ENCODE results near the gene GORASP2. TPM values are rescaled to one million over a fixed set of nuclear protein-coding genes. Genes with fewer than 3 reads are reported as not detected.

Gene GORASP2
- total RNA-seq, 1 experiment from 2014 or later: 87.9 TPM

DNA sequence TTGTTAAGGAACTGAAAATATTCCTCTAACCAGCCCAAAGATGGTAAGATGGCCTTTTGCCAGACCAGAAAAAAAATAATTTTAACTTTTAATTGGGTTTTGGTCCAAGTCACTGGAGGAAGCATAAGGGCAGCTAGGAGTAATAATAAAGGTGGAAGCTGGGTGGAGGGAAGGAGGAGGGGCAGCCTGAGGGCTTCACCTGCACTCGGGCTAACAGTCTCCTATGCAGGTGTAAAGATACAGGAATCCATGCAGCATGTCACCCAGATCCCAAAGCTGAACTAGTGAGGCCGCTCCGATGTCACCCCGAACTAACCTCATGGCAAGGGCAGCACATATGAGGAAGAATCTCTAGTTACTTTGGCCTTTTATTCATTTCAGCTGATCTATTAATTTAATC, 37.2 kb upstream of the GORASP2 start:
- no peaks in the 10 kb centered on the region for H3K9me3 ChIP-seq (ENCODE audit: control insufficient read depth in 1 of 2, insufficient read depth in 1 of 2, low read depth in 1 of 2, low read length in 2 of 2)
- H3K9ac ChIP-seq (ENCODE audit: low read length): no peak overlapping the region
- ChIA-PET RAD21 (ENCODE audit: low non-redundant PET in 1 of 2, low total read pairs in 2 of 2, uncharacterized antibody in 2 of 2, unreplicated experiment in 2 of 2) (no interaction called here), POLR2A (no interaction called here), CTCF (interaction anchor here (1.0 to 1.6 kb wide), 2 partner anchors 19 to 75 kb away, joined by 3 to 9 read pairs; partner anchors contain the start of gene GAD1)
- TF ChIP-seq, protein P1, sequence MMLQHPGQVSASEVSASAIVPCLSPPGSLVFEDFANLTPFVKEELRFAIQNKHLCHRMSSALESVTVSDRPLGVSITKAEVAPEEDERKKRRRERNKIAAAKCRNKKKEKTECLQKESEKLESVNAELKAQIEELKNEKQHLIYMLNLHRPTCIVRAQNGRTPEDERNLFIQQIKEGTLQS (IDR thresholded peaks at IDR 0.05): no peak
- TF ChIP-seq YY1 (IDR thresholded peaks at IDR 0.05; ENCODE audit: extremely low read depth, insufficient replicate concordance, low read depth, low read length): no peak
- TF ChIP-seq ZNF274 (IDR thresholded peaks at IDR 0.05; ENCODE audit: low read depth, low read length): no peak
- TF ChIP-seq EZH2 (IDR thresholded peaks at IDR 0.05): no peak
- TF ChIP-seq POLR2AphosphoS5 (IDR thresholded peaks at IDR 0.05; ENCODE audit: low read depth, low read length): no peak
- no peak for TF ChIP-seq ZFX (IDR thresholded peaks at IDR 0.05)
- TF ChIP-seq, protein P2, sequence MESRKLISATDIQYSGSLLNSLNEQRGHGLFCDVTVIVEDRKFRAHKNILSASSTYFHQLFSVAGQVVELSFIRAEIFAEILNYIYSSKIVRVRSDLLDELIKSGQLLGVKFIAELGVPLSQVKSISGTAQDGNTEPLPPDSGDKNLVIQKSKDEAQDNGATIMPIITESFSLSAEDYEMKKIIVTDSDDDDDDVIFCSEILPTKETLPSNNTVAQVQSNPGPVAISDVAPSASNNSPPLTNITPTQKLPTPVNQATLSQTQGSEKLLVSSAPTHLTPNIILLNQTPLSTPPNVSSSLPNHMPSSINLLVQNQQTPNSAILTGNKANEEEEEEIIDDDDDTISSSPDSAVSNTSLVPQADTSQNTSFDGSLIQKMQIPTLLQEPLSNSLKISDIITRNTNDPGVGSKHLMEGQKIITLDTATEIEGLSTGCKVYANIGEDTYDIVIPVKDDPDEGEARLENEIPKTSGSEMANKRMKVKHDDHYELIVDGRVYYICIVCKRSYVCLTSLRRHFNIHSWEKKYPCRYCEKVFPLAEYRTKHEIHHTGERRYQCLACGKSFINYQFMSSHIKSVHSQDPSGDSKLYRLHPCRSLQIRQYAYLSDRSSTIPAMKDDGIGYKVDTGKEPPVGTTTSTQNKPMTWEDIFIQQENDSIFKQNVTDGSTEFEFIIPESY (IDR thresholded peaks at IDR 0.05; ENCODE audit: extremely low read depth, insufficient replicate concordance, low read length): no peak
- TF ChIP-seq SP1 (IDR thresholded peaks at IDR 0.05; ENCODE audit: low read depth): no peak
- no peaks in the 10 kb centered on the region for H3K79me2 ChIP-seq (ENCODE audit: insufficient read depth, low read length)
- H3K27ac ChIP-seq (ENCODE audit: low read depth, low read length): no peak overlapping the region
- H3K36me3 ChIP-seq (ENCODE audit: control insufficient read depth in 1 of 2, insufficient read depth in 2 of 2, low read length in 2 of 2): no peaks in the 10 kb centered on the region
- no peaks in the 10 kb centered on the region for H3K4me1 ChIP-seq (ENCODE audit: control insufficient read depth in 1 of 2, insufficient read depth in 2 of 2, low read length in 2 of 2)
- no peak overlapping the region for H3K4me3 ChIP-seq (replicated peaks in 1 of 2; ENCODE audit: low read depth in 1 of 2, low read length in 2 of 2)
- H3K9me2 ChIP-seq (ENCODE audit: insufficient read depth): no peaks in the 10 kb centered on the region
- intact Hi-C loops (cut with micrococcal nuclease): no loop called here
- ATAC-seq: no peak
- no peak for DNase-seq (ENCODE audit: low read depth, low spot score)
- no peak overlapping the region for H2AFZ ChIP-seq (ENCODE audit: low read depth, low read length, poor library complexity, severe bottlenecking)
- H3K27me3 ChIP-seq (ENCODE audit: insufficient read depth, low read length): no peaks in the 10 kb centered on the region
- BruUV-seq (replicated peaks): no TSS peak
- no peaks in the 10 kb centered on the region for H4K20me1 ChIP-seq (ENCODE audit: insufficient read depth)
- H3K4me2 ChIP-seq (ENCODE audit: low read length): no peak overlapping the region
